Uterus (tissue), 2 donors: ENCODE data around the gene PPM1N.

Experiments used
- CTCF ChIP-seq, 4 experiments: fragments of 200-600 bp in 2 of 4; fragments of 450-650 bp in 2 of 4; sonication (generic) in 2 of 4; IDR thresholded peaks; one replicate each; pipeline ENCODE4 v1.5.1; 2016 to 2019; ENCODE audit warnings: antibody characterized with exemption in 4 of 4, mild to moderate bottlenecking in 2 of 4, moderate library complexity in 1 of 4
- POLR2A ChIP-seq, 2 donors: fragments of 450-650 bp; IDR thresholded peaks; one replicate each; pipeline ENCODE4 v1.6.1; 2016; ENCODE audit warnings: antibody characterized with exemption in 2 of 2, mild to moderate bottlenecking in 1 of 2, moderate library complexity in 1 of 2

GRCh38 chr19:45460807-45461347 is 37.4 kb upstream of the PPM1N start:
- no peak for TF ChIP-seq CTCF (IDR thresholded peaks at IDR 0.05)
- no peak for TF ChIP-seq POLR2A (IDR thresholded peaks at IDR 0.05)
